K562 (cell line): Measurements from ENCODE around the gene TBC1D10A. TPM values are rescaled to one million over a fixed set of nuclear protein-coding genes. Genes with fewer than 3 reads are reported as not detected.
A peak's percentile ranks its signal among the peaks of the same experiment; 100 is the strongest.

Experiments
- ATF7 ChIP-seq: fragments of 450-650 bp; IDR thresholded peaks from 2 replicates; pipeline ENCODE4 v1.7.1; 2014; ENCODE audit warnings: mild to moderate bottlenecking, moderate library complexity
- CCNT2 ChIP-seq: IDR thresholded peaks from 2 replicates; pipeline ENCODE4 v1.6.1; 2011; ENCODE audit warnings: borderline replicate concordance, low read depth, mild to moderate bottlenecking, moderate library complexity, mixed read lengths, low read length; ENCODE audit not compliant: insufficient read length; ENCODE audit errors: extremely low read depth
- CREB1 ChIP-seq, 2 experiments: sonication (generic) in 1 of 2; formaldehyde crosslinking in 1 of 2; IDR thresholded peaks; 2 replicates each; pipeline versions ENCODE4 v1.6.1 to v1.8.0; 2012 to 2022; ENCODE audit warnings: inconsistent platforms in 1 of 2, mild to moderate bottlenecking in 1 of 2, missing genetic modification reagents in 1 of 2, moderate library complexity in 1 of 2
- CREM ChIP-seq: IDR thresholded peaks from 2 replicates; pipeline ENCODE4 v1.6.1; 2014; ENCODE audit warnings: antibody characterized with exemption, low read depth
- FOXA3 ChIP-seq, 2 experiments: fragments of 450-650 bp in 1 of 2; sonication (generic) in 1 of 2; formaldehyde crosslinking; IDR thresholded peaks in 1 of 2; conservative IDR thresholded peaks in 1 of 2; 2 replicates each; pipeline versions ENCODE4 v1.4.0 to v1.8.0; 2020 to 2022; ENCODE audit warnings: mild to moderate bottlenecking in 2 of 2, missing genetic modification reagents in 1 of 2
- GATA2 ChIP-seq: sonication (generic); formaldehyde crosslinking; IDR thresholded peaks from 2 replicates; pipeline ENCODE4 v1.4.0; 2020; ENCODE audit warnings: mild to moderate bottlenecking, missing genetic modification reagents
- HMG20A ChIP-seq: fragments of 450-650 bp; formaldehyde crosslinking; conservative IDR thresholded peaks from 2 replicates; pipeline ENCODE4 v1.4.0; 2020; ENCODE audit warnings: mild to moderate bottlenecking, mixed read lengths
- JUNB ChIP-seq: fragments of 450-650 bp; formaldehyde crosslinking; conservative IDR thresholded peaks from 2 replicates; pipeline ENCODE4 v1.4.0; 2020; ENCODE audit warnings: mild to moderate bottlenecking
- JUND ChIP-seq, 2 experiments: IDR thresholded peaks; 2 replicates in 1 of 2; 3 replicates in 1 of 2; pipeline ENCODE4 v1.6.1; 2011; ENCODE audit warnings: borderline replicate concordance in 2 of 2, low read depth in 2 of 2, low read length in 2 of 2, improper control_type of control experiment in 1 of 2, missing biosample characterization in 1 of 2, missing genetic modification characterization in 1 of 2, missing genetic modification reagents in 1 of 2
- NFYB ChIP-seq: IDR thresholded peaks from 2 replicates; pipeline ENCODE4 v1.6.1; 2011; ENCODE audit warnings: mild to moderate bottlenecking, moderate library complexity; ENCODE audit not compliant: insufficient read length; ENCODE audit errors: extremely low read depth
- NRF1 ChIP-seq, 2 experiments: fragments of 450-650 bp; IDR thresholded peaks in 1 of 2; conservative IDR thresholded peaks in 1 of 2; 2 replicates each; pipeline ENCODE4 v1.6.1; 2014; ENCODE audit warnings: mild to moderate bottlenecking in 2 of 2
- SOX6 ChIP-seq: fragments of 450-650 bp; IDR thresholded peaks from 2 replicates; pipeline ENCODE4 v1.6.1; 2014; ENCODE audit warnings: mild to moderate bottlenecking
- TEAD1 ChIP-seq, 2 experiments: fragments of 450-650 bp in 1 of 2; sonication (generic) in 1 of 2; formaldehyde crosslinking; IDR thresholded peaks; 2 replicates each; pipeline versions ENCODE4 v1.4.0 to v1.8.0; 2020 to 2022; ENCODE audit warnings: mild to moderate bottlenecking in 2 of 2, missing genetic modification reagents in 1 of 2
- ZNF12 ChIP-seq: sonication (generic); formaldehyde crosslinking; IDR thresholded peaks from 2 replicates; pipeline ENCODE4 v1.4.0; 2020; ENCODE audit warnings: mild to moderate bottlenecking, missing genetic modification reagents
- ZNF143 ChIP-seq: sonication (generic); formaldehyde crosslinking; IDR thresholded peaks from 2 replicates; pipeline ENCODE4 v1.9.0; 2022; ENCODE audit warnings: mild to moderate bottlenecking, missing genetic modification reagents
- ZNF354B ChIP-seq: fragments of 250-450 bp; sonication (Bioruptor Pico); IDR thresholded peaks from 2 replicates; pipeline ENCODE4 v1.4.0; 2020
- ZNF445 ChIP-seq: fragments of 250-450 bp; sonication (Bioruptor Pico); IDR thresholded peaks from 2 replicates; pipeline ENCODE4 v1.4.0; 2020; ENCODE audit warnings: low read depth, mild to moderate bottlenecking, moderate library complexity
- polyA plus RNA-seq, 8 experiments: library from polyadenylated mRNA; depleted of rRNA in 4 of 8; stranded (reverse) in 5 of 8; unstranded in 3 of 8; fragments of >200 nt; fragmentation: Nextera tagmentation in 2 of 8; fragmentation: Illumina TruSeq in 1 of 8; extraction: Ambion mirVana in 2 of 8; extraction: Trizol in 1 of 8; gene quantifications; 2 replicates each; pipeline versions ENCODE4 v1.2.1 to v1.2.3, GENCODE V29; 2011 to 2014; ENCODE audit warnings: inconsistent platforms in 1 of 8, missing spikeins in 1 of 8
- total RNA-seq, 7 experiments: library from RNA; depleted of rRNA in 6 of 7; stranded (reverse); fragments of >200 nt in 6 of 7; fragmentation: Illumina TruSeq in 2 of 7; extraction: Trizol in 2 of 7; gene quantifications; 2 replicates each; pipeline versions ENCODE4 v1.2.1 to v1.2.3, GENCODE V29; 2011 to 2021; ENCODE audit warnings: low replicate concordance in 1 of 7
- TF ChIP-seq, protein P1 (sequence below): fragments of 250-450 bp; sonication (Bioruptor Pico); IDR thresholded peaks from 2 replicates; pipeline ENCODE4 v1.8.0; 2021; ENCODE audit warnings: moderate library complexity, mild to moderate bottlenecking, inconsistent platforms
- TF ChIP-seq, protein P2 (sequence below), 2 experiments: fragments of 150-350 bp in 1 of 2; IDR thresholded peaks; 2 replicates each; pipeline ENCODE4 v1.6.1; 2012 to 2016; ENCODE audit warnings: low read depth in 2 of 2, low read length in 2 of 2, mild to moderate bottlenecking in 1 of 2, moderate library complexity in 1 of 2
- TF ChIP-seq, protein P3 (sequence below), 2 experiments: fragments of 450-650 bp in 1 of 2; sonication (generic) in 1 of 2; formaldehyde crosslinking in 1 of 2; IDR thresholded peaks in 1 of 2; conservative IDR thresholded peaks in 1 of 2; 2 replicates each; pipeline versions ENCODE4 v1.6.1 to v1.8.1; 2016 to 2023; ENCODE audit warnings: mild to moderate bottlenecking in 2 of 2, moderate library complexity in 2 of 2, inconsistent platforms in 1 of 2, missing genetic modification reagents in 1 of 2

The TBC1D10A gene
- total and polyA plus RNA-seq, 9 of the 15 experiments (the other 6 are each of a cell fraction or from before 2014, with no cell fraction given), result 0.13 to 10.4 (median 4.6) TPM

DNA sequence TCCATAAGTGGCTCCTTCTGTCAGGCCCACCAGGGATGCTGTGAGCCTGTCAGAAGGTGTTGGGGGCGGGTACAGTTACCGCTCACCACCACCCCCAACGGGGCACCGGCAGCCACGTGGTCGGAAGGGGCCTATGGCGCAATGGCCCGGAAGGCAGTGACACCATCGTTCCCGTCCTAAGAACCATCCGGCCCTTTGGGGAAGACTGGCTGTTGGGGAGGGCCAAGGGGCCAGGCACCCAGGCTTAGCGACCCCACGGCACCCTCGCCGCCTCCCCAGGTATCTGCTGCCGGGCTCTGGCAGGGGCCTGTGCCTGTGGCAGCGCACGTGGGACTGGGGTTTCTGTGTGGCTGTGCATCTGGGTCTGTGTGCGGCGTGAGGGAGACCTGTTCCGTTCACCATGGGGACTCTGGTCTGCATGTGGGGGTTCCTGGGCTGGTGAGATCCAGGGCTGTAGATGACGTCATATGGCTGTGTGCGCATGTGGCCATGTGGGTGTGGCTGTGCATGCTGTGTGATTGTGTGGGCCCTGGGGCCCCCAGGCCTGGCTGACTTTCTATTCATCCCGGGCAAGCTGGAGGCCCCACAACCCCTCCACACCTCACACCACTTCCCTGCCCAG, 60.8 kb downstream of the TBC1D10A start (continued):
- TF ChIP-seq CCNT2 (no peak), CREM (peak; percentile 61; the same call in 1 of the 2 replicates), JUND (IDR thresholded peaks at IDR 0.05; ENCODE audit: borderline replicate concordance, low read depth, low read length) (peak; percentile 60), JUND (tag; IDR thresholded peaks at IDR 0.05; ENCODE audit: borderline replicate concordance, low read depth, low read length) (peak; percentile 56; the same call in 2 of the 3 replicates), ZNF354B (no peak), TEAD1 (CRISPR knock-in tag; IDR thresholded peaks at IDR 0.05) (no peak), FOXA3 (CRISPR knock-in tag; conservative IDR thresholded peaks at IDR 0.05 in 1 of 2, IDR thresholded peaks at IDR 0.05 in 1 of 2) (no peak), SOX6 (no peak), NFYB (no peak), ZNF12 (CRISPR knock-in tag) (no peak), ZNF445 (no peak), CREB1 (IDR thresholded peaks at IDR 0.05) (no peak), CREB1 (CRISPR knock-in tag; IDR thresholded peaks at IDR 0.05) (0 out of 2 replicates have a peak, but pooled peaks have one; percentile 15), ATF7 (peak; percentile 95), GATA2 (CRISPR knock-in tag) (no peak), NRF1 (conservative IDR thresholded peaks at IDR 0.05 in 1 of 2, IDR thresholded peaks at IDR 0.05 in 1 of 2) (0 out of 4 replicates have a peak, but pooled peaks of 1 of the 2 experiments have one; percentile 16), JUNB (CRISPR knock-in tag) (0 out of 2 replicates have a peak, but pooled peaks have one; percentile 11), ZNF143 (CRISPR knock-in tag) (no peak), HMG20A (no peak)
- TF ChIP-seq, protein P1, sequence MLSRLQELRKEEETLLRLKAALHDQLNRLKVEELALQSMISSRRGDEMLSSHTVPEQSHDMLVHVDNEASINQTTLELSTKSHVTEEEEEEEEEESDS, result no peak
- TF ChIP-seq, protein P2, sequence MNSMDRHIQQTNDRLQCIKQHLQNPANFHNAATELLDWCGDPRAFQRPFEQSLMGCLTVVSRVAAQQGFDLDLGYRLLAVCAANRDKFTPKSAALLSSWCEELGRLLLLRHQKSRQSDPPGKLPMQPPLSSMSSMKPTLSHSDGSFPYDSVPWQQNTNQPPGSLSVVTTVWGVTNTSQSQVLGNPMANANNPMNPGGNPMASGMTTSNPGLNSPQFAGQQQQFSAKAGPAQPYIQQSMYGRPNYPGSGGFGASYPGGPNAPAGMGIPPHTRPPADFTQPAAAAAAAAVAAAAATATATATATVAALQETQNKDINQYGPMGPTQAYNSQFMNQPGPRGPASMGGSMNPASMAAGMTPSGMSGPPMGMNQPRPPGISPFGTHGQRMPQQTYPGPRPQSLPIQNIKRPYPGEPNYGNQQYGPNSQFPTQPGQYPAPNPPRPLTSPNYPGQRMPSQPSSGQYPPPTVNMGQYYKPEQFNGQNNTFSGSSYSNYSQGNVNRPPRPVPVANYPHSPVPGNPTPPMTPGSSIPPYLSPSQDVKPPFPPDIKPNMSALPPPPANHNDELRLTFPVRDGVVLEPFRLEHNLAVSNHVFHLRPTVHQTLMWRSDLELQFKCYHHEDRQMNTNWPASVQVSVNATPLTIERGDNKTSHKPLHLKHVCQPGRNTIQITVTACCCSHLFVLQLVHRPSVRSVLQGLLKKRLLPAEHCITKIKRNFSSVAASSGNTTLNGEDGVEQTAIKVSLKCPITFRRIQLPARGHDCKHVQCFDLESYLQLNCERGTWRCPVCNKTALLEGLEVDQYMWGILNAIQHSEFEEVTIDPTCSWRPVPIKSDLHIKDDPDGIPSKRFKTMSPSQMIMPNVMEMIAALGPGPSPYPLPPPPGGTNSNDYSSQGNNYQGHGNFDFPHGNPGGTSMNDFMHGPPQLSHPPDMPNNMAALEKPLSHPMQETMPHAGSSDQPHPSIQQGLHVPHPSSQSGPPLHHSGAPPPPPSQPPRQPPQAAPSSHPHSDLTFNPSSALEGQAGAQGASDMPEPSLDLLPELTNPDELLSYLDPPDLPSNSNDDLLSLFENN (IDR thresholded peaks at IDR 0.05; ENCODE audit: low read depth in 2 of 2, low read length in 2 of 2), result no peak
- TF ChIP-seq, protein P3, sequence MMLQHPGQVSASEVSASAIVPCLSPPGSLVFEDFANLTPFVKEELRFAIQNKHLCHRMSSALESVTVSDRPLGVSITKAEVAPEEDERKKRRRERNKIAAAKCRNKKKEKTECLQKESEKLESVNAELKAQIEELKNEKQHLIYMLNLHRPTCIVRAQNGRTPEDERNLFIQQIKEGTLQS (IDR thresholded peaks at IDR 0.05), result peak; percentile 94
- TF ChIP-seq, protein P3 (CRISPR knock-in tag; conservative IDR thresholded peaks at IDR 0.05), result no peak
